GM12872 (cell line): ENCODE results near the gene MINDY4.

Source experiments
- CTCF ChIP-seq: IDR thresholded peaks from 3 replicates; pipeline ENCODE4 v1.5.1; 2011; ENCODE audit warnings: low read depth, mild to moderate bottlenecking, low read length, moderate library complexity; ENCODE audit not compliant: insufficient read depth

MINDY4 gene

GRCh38 chr7:30910411-30911073 is 139.3 kb downstream of the MINDY4 start:
- TF ChIP-seq CTCF: no peak

GRCh38 chr7:30911133-30911532 is 139.9 kb downstream of the MINDY4 start:
- no peak for TF ChIP-seq CTCF

GRCh38 chr7:30911561-30911969 is 140.3 kb downstream of the MINDY4 start, which contains the start of gene AQP1:
Gene AQP1, plus strand, starts transcription at chr7:30911853. Its CDS starts 57 bp downstream, at chr7:30911910.
- TF ChIP-seq CTCF: no peak

- TF ChIP-seq CTCF: no peak
These were observed 141.0 kb downstream of the MINDY4 start for GRCh38 chr7:30912021-30912730.

GRCh38 chr7:30912731-30912985 is 141.4 kb downstream of the MINDY4 start:
- no peak for TF ChIP-seq CTCF

GRCh38 chr7:30912986-30913811 is 142.0 kb downstream of the MINDY4 start:
- TF ChIP-seq CTCF: no peak

GRCh38 chr7:30913821-30914515 is 142.8 kb downstream of the MINDY4 start:
- TF ChIP-seq CTCF: no peak
